Endothelial cell of umbilical vein (primary cell): ENCODE results near the gene BUB1. TPM values are rescaled to one million over a fixed set of nuclear protein-coding genes. Genes with fewer than 3 reads are reported as not detected.

Source experiments
- BruUV-seq: library from RNA; stranded (reverse); fragments of 400-500 nt; replicated peaks from 2 replicates; lab custom pipeline; 2021; lab: Mats Ljungman, UMichigan
- CTCF ChIA-PET: fragments of 300-600, 350-600 bp; sonication (Branson Sonifier 250); formaldehyde crosslinking; loops from one replicate; lab custom pipeline; 2021; ENCODE audit warnings: antibody characterized with exemption, inconsistent platforms; lab: Charles Lee
- POLR2A ChIA-PET: fragments of 300-600, 350-600 bp; sonication (Branson Sonifier 250); formaldehyde crosslinking; loops from one replicate; lab custom pipeline; 2021; ENCODE audit warnings: antibody characterized with exemption, inconsistent platforms; lab: Charles Lee
- DNase-seq: peaks from one replicate; pipeline ENCODE4 v3.0.0-alpha.2; 2011; ENCODE audit warnings: low read depth, low spot score
- FAIRE-seq: peaks from 2 replicates; lab custom pipeline; 2011; peaks lifted over from hg19 to GRCh38; lab: Jason Lieb, UNC
- H2AFZ ChIP-seq: 2 replicates; pipeline ENCODE4 v1.6.0; 2012; ENCODE audit warnings: low read depth, low read length, control low read depth, inconsistent platforms
- H3K27ac ChIP-seq: 2 replicates; pipeline ENCODE4 v1.5.1; 2011; ENCODE audit warnings: low read depth, mild to moderate bottlenecking, control low read depth, low read length, moderate library complexity; ENCODE audit not compliant: insufficient read depth
- H3K27me3 ChIP-seq, 2 experiments: 2 replicates each; pipeline versions ENCODE4 v1.6.0 to v1.6.1; 2011; ENCODE audit warnings: low read length in 2 of 2, mixed read lengths in 1 of 2; ENCODE audit not compliant: control insufficient read depth in 2 of 2, insufficient read depth in 2 of 2
- H3K36me3 ChIP-seq, 2 experiments: 2 replicates in 1 of 2; 3 replicates in 1 of 2; pipeline ENCODE4 v1.5.1; 2011; ENCODE audit warnings: low read length in 2 of 2, mild to moderate bottlenecking in 1 of 2, moderate library complexity in 1 of 2; ENCODE audit not compliant: control insufficient read depth in 2 of 2, insufficient read depth in 2 of 2; ENCODE audit errors: extremely low read depth in 1 of 2
- H3K4me1 ChIP-seq: 3 replicates; pipeline ENCODE4 v1.5.1; 2011; ENCODE audit warnings: mild to moderate bottlenecking, low read length; ENCODE audit not compliant: control insufficient read depth, insufficient read depth; ENCODE audit errors: extremely low read depth
- H3K4me2 ChIP-seq: 2 replicates; pipeline ENCODE4 v1.6.1; 2011; ENCODE audit warnings: low read length, control low read depth, mixed read lengths; ENCODE audit not compliant: insufficient read depth
- H3K4me3 ChIP-seq, 3 experiments: fragments of 200-600 bp in 1 of 3; sonication (generic), shearing (Covaris generic) in 1 of 3; replicated peaks in 1 of 3; 2 replicates each; pipeline ENCODE4 v1.5.1; 2011 to 2016; ENCODE audit warnings: control low read depth in 3 of 3, low read length in 3 of 3, mild to moderate bottlenecking in 2 of 3, inconsistent platforms in 1 of 3, low read depth in 1 of 3, moderate library complexity in 1 of 3; ENCODE audit not compliant: insufficient read depth in 1 of 3
- H3K79me2 ChIP-seq: 2 replicates; pipeline ENCODE4 v1.6.0; 2012; ENCODE audit warnings: low read length, inconsistent platforms; ENCODE audit not compliant: control insufficient read depth, insufficient read depth
- H3K9ac ChIP-seq: replicated peaks from 2 replicates; pipeline ENCODE3; 2011; ENCODE audit warnings: low read length, control low read depth; ENCODE audit not compliant: insufficient read depth; ENCODE audit errors: extremely low read depth
- H3K9me1 ChIP-seq: replicated peaks from 3 replicates; pipeline ENCODE4 v1.6.0; 2011; ENCODE audit warnings: mild to moderate bottlenecking, low read length; ENCODE audit not compliant: control insufficient read depth, insufficient read depth; ENCODE audit errors: extremely low read depth
- H3K9me3 ChIP-seq: replicated peaks from 2 replicates; pipeline ENCODE4 v1.5.1; 2012; ENCODE audit warnings: low read length, inconsistent platforms; ENCODE audit not compliant: control insufficient read depth, insufficient read depth
- H4K20me1 ChIP-seq: replicated peaks from 2 replicates; pipeline ENCODE3; 2011; ENCODE audit warnings: mild to moderate bottlenecking, low read length; ENCODE audit not compliant: control insufficient read depth, insufficient read depth; ENCODE audit errors: extremely low read depth
- CTCF ChIP-seq, 2 donors: IDR thresholded peaks; 1 replicate in 1 of 2; 2 replicates in 1 of 2; pipeline ENCODE4 v1.5.1; 2011; ENCODE audit warnings: low read length in 2 of 2, mild to moderate bottlenecking in 2 of 2, moderate library complexity in 2 of 2, control low read depth in 1 of 2, inconsistent platforms in 1 of 2, low read depth in 1 of 2; ENCODE audit not compliant: insufficient read depth in 1 of 2; ENCODE audit errors: extremely low read depth in 1 of 2
- EZH2 ChIP-seq: IDR thresholded peaks from 2 replicates; pipeline ENCODE4 v1.6.1; 2012; ENCODE audit warnings: borderline replicate concordance, low read depth, mild to moderate bottlenecking, moderate library complexity, low read length, inconsistent platforms; ENCODE audit not compliant: severe bottlenecking
- FOS ChIP-seq: IDR thresholded peaks from 2 replicates; pipeline ENCODE4 v1.6.1; 2011; ENCODE audit warnings: mild to moderate bottlenecking, low read length, moderate library complexity, borderline replicate concordance; ENCODE audit not compliant: insufficient read depth
- GATA2 ChIP-seq: IDR thresholded peaks from 2 replicates; pipeline ENCODE4 v1.7.0; 2011; ENCODE audit warnings: low read depth, mild to moderate bottlenecking, moderate library complexity, mixed read lengths, low read length; ENCODE audit not compliant: insufficient read length, insufficient read depth
- JUN ChIP-seq: IDR thresholded peaks from 2 replicates; pipeline ENCODE4 v1.6.1; 2011; ENCODE audit warnings: borderline replicate concordance, low read depth; ENCODE audit not compliant: insufficient read length, insufficient read depth
- MAX ChIP-seq: IDR thresholded peaks from 2 replicates; pipeline ENCODE4 v1.6.1; 2011; ENCODE audit not compliant: insufficient read depth, insufficient read length
- MYC ChIP-seq: IDR thresholded peaks from one replicate; pipeline ENCODE4 v1.6.1; 2011; ENCODE audit warnings: mild to moderate bottlenecking, low read depth, low read length
- POLR2A ChIP-seq: IDR thresholded peaks from 2 replicates; pipeline ENCODE4 v1.6.1; 2012; ENCODE audit warnings: low read depth, mild to moderate bottlenecking, control low read depth, low read length
- POLR2AphosphoS5 ChIP-seq: IDR thresholded peaks from 2 replicates; pipeline ENCODE4 v1.6.1; 2012; ENCODE audit warnings: low read depth, mild to moderate bottlenecking, control low read depth, low read length, moderate library complexity; ENCODE audit not compliant: insufficient read depth
- dilution Hi-C: fragments of 300-500 bp; cut with MboI; formaldehyde crosslinking; loops from one replicate; pipeline ENCODE4 v1.15.0; 2019; ENCODE audit warnings: low sequenced_read_pairs; ENCODE audit not compliant: extremely low pct_ligation_motif_present
- intact Hi-C: fragments of 100-400 bp; cut with micrococcal nuclease; formaldehyde crosslinking; loops from one replicate; pipeline ENCODE4 v1.10.0; 2022
- polyA plus RNA-seq, 4 experiments: library from polyadenylated mRNA; depleted of rRNA in 3 of 4; stranded (reverse) in 3 of 4; unstranded in 1 of 4; fragments of >200 nt; gene quantifications; 2 replicates each; pipeline versions ENCODE4 v1.2.1 to v1.2.3, GENCODE V29; 2011 to 2012; ENCODE audit warnings: missing spikeins in 1 of 4
- total RNA-seq: library from RNA; stranded (reverse); gene quantifications from 2 replicates; pipeline ENCODE4 v1.2.3, GENCODE V29; 2021

BUB1 gene
- total and polyA plus RNA-seq, 2 donors (not counting 3 experiments of a cell fraction or from before 2014, with no cell fraction given) = 16.1 to 66.4 TPM

- no TSS peak for BruUV-seq
Measured at GRCh38 chr2:110718382-110718781, 40.5 kb upstream of the BUB1 start.

More at GRCh38 chr2:110718382-110718781, 40.5 kb upstream of the BUB1 start:
- FAIRE-seq (no peak), DNase-seq (no peak)
- Histone ChIP-seq H3K4me3 (no peak overlapping the region), H3K27ac (no peak overlapping the region), H3K9me3 (no peaks in the 10 kb centered on the region), H3K9me1 (no peaks in the 10 kb centered on the region), H3K4me1 (no peaks in the 10 kb centered on the region), H3K36me3 (no peaks in the 10 kb centered on the region), H4K20me1 (no peaks in the 10 kb centered on the region), H2AFZ (no peak overlapping the region), H3K9ac (no peak overlapping the region), H3K27me3 (peaks cover 20 to 55% of the 10 kb centered on the region in 2 experiments), H3K79me2 (no peaks in the 10 kb centered on the region), H3K4me2 (no peak overlapping the region)
- intact Hi-C loops (no loop called here), dilution Hi-C loops (no loop called here)
- ChIA-PET POLR2A (no interaction called here), CTCF (no interaction called here)
- no peak for TF ChIP-seq MYC
- no peak for TF ChIP-seq POLR2A
- TF ChIP-seq GATA2 = no peak
- TF ChIP-seq JUN = no peak
- no peak for TF ChIP-seq MAX
- TF ChIP-seq FOS = no peak
- TF ChIP-seq EZH2 = no peak
- TF ChIP-seq POLR2AphosphoS5 = no peak
- no peak for TF ChIP-seq CTCF (IDR thresholded peaks at IDR 0.05; ENCODE audit: extremely low read depth in 1 of 2, insufficient read depth in 1 of 2, low read depth in 1 of 2, low read length in 2 of 2)
